GM19240 (cell line): Measurements from ENCODE around the gene DDX19B.
"Not testable (repeated sequence)": the region's sequence is repeated elsewhere in the genome, so short reads cannot be mapped to it uniquely, and the experiment has no call there.

ENCODE experiments used
- DNase-seq: peaks from one replicate; pipeline ENCODE4 v3.0.0; 2011; ENCODE audit warnings: low spot score; ENCODE audit not compliant: insufficient read length

Gene DDX19B

GRCh38 chr16:70287304-70287971, 11.5 kb upstream of the DDX19B start:
- not testable (repeated sequence) for DNase-seq

- peak; percentile 84 for DNase-seq
Observed at GRCh38 chr16:70289229-70290094, 9.5 kb upstream of the DDX19B start, which contains the start of gene AARS1. AARS1 (minus strand) TSS chr16:70289506; CDS start chr16:70282763, 6,743 bp downstream.

- no peak for DNase-seq
Observed at GRCh38 chr16:70290949-70291519, 8.0 kb upstream of the DDX19B start.

GRCh38 chr16:70292148-70292547, 6.8 kb upstream of the DDX19B start:
- DNase-seq: not testable (repeated sequence)

- DNase-seq: no peak
Observed at GRCh38 chr16:70294385-70295025, 4.5 kb upstream of the DDX19B start.

- DNase-seq: no peak
Observed at GRCh38 chr16:70295634-70296033, 3.4 kb upstream of the DDX19B start.

- DNase-seq: no peak
Observed at GRCh38 chr16:70301121-70301520, 2.1 kb downstream of the DDX19B start.

GRCh38 chr16:70302745-70303144, 3.8 kb downstream of the DDX19B start:
- no peak for DNase-seq

- DNase-seq: no peak
Observed at GRCh38 chr16:70304892-70305448, 6.0 kb downstream of the DDX19B start.

- DNase-seq: no peak
Observed at GRCh38 chr16:70306880-70307279, 7.9 kb downstream of the DDX19B start.

GRCh38 chr16:70307726-70308125, 8.7 kb downstream of the DDX19B start:
- not testable (repeated sequence) for DNase-seq

GRCh38 chr16:70320121-70320520, 21.1 kb downstream of the DDX19B start:
- no peak for DNase-seq

- no peak for DNase-seq
Observed at GRCh38 chr16:70324998-70325747, 26.2 kb downstream of the DDX19B start.

GRCh38 chr16:70331091-70331490, 32.1 kb downstream of the DDX19B start:
- DNase-seq: no peak

GRCh38 chr16:70331588-70332358, 32.8 kb downstream of the DDX19B start:
- DNase-seq: no peak

- not testable (repeated sequence) for DNase-seq
Observed at GRCh38 chr16:70332728-70333127, 33.7 kb downstream of the DDX19B start.

GRCh38 chr16:70337814-70338213, 38.8 kb downstream of the DDX19B start:
- no peak for DNase-seq

- no peak for DNase-seq
Observed at GRCh38 chr16:70341600-70341999, 42.6 kb downstream of the DDX19B start.

- no peak for DNase-seq
Observed at GRCh38 chr16:70342016-70342415, 43.0 kb downstream of the DDX19B start.

- no peak for DNase-seq
Observed at GRCh38 chr16:70345840-70346239, 46.9 kb downstream of the DDX19B start.
